Panc1 (cell line): ENCODE measurements around the gene ENTPD1.
"Not testable (repeated sequence)": the region's sequence is repeated elsewhere in the genome, so short reads cannot be mapped to it uniquely, and the experiment has no call there.

Source experiments
- CTCF ChIP-seq: fragments of 450-650 bp; IDR thresholded peaks from 2 replicates; pipeline ENCODE4 v1.5.1; 2017; ENCODE audit warnings: mild to moderate bottlenecking
- POLR2AphosphoS5 ChIP-seq: IDR thresholded peaks from 2 replicates; pipeline ENCODE4 v1.6.1; 2012; ENCODE audit warnings: mild to moderate bottlenecking, low read depth, low read length, moderate library complexity

- not testable (repeated sequence) for TF ChIP-seq CTCF, POLR2AphosphoS5
Measured at GRCh38 chr10:95773454-95773853, 17.5 kb downstream of the ENTPD1 start.
